Activated CD8-positive, alpha-beta memory T cell treated with anti-CD3 and anti-CD28 coated beads, Interleukin-2, amount 50 U/mL, for 48 hours (primary cell): ENCODE data around the gene RAD23A.
"Not testable (repeated sequence)": the region's sequence is repeated elsewhere in the genome, so short reads cannot be mapped to it uniquely, and the experiment has no call there.

Source experiments
- DNase-seq: peaks from one replicate; pipeline ENCODE4 v3.0.0-alpha.2; 2020

The RAD23A gene

DNA sequence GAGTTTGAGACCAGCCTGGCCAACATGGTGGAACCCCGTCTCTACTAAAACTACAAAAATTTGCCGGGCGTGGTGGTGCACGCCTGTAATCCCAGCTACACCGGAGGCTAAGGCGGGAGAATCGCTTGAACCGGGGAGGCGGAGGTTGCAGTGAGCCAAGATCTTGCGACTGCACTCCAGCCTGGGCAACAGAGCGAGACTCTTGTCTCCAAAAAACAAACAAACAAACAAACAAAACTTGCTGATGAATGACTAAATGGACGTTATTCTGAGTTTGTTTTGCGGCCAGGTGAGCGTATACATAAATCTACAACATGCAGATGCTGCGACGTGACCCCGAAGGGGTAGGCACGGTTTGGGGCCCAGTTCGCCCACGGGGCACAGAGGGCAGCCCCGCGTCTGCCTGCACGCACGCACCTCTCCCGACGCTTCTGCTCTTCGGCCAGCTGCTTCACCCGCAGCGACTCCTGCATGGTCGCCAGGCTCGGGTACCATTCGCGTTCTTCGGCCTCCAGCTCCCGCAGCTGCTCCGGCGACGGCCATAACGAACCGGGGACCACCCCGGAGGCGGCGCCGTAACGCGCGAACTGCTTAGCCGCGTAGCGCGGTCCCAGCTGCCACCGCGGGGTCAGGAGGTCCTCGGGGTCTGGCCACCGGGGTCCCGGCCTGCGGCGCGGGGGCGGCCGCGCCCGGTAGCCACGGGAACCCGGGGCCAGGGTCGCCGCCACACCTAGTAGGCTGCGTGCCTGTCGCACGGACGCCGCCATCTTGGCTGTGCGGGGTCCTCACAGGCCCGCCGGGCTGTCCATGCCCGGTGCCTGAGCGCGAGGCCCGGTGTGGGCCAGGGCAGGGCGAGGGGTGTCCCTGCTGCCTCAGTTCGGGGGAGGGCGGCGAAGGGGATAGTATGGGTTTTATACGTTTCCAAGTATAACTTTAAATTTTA, 11.1 kb downstream of the RAD23A start, which contains the start of gene GADD45GIP1:
Gene GADD45GIP1, minus strand, starts transcription at position 778 of the 943 bp plus-strand sequence. Its CDS starts 11 bp downstream, at position 767.
- DNase-seq: peak; percentile 92

DNA sequence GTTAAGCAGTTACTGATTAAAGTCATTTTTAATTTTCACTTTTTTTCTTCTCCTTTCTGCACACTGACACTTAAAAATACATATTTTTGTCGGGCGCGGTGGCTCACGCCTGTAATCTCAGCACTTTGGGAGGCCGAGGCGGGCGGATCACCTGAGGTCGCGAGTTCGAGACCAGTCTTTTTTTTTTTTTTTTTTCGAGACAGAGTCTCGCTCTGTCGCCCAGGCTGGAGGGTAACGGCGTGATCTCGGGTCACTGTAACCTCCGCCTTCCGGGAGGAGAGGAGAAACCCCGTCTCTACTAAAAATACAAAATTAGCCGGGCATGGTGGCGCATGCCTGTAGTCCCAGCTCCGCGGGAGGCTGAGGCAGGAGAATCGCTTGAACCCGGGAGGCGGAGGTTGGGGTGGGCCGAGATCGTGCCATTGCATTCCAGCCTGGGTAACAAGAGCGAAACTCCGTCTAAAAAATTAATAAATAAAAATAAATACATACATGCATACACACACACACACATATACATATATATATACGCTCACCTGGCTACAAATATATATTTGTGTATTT, 11.8 kb downstream of the RAD23A start:
- not testable (repeated sequence) for DNase-seq

DNA sequence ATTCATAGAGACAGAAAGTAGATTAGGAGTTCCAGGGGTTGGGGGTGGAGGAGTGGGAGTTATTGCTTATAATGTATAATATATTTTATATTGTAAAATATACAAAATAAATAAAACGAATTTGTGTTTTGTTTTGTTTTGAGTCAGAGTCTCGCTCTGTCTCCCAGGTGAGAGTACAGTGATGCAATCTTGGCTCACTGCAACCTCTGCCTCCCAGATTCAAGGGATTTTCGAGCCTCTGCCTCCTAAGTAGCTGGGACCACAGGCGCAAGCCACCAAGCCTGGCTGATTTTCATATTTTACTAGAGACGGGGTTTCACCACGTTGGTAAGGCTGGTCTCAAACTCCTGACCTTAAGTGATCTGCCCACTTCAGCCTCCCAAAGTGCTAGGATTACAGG, 13.8 kb downstream of the RAD23A start:
- DNase-seq: no peak

DNA sequence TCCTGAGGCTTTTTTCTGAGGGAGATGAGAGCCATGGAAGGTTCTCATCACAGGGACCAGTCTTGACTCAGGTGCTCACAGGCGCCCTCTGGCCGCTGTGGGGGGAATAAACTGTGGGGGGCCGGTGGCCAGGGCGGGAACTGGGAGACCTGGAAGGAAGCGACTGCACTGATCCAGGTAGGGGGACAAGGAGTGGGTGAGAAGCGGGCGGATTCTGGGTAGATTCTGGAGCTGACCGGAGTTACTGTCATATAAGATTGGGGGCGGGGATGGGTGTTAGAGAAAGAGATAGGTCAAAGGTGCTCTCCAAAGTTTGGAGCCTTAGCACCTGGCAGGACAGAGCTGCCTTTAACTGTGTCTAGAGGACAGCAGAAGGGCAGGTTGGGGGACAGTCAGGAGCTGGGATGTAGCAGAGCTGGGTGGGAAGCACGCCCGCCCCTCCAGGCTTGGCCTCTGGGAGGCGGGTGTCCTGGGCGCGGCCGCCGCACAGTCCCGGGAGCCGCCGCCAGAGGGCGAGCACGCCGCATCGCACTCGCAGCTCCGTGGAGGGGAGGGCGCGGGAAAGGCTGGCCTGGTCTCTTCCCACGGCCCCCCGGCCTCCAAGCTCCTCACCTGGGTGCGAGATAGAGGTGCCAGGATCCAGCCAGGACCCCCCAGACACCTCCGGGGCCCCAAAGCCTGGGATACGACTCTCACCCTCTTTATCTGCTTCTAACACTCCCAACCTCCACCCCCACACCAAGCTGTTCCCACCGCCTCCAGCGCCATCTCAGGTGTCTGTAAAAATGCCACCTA, 19.6 kb downstream of the RAD23A start:
- DNase-seq: peak; percentile 96

DNA sequence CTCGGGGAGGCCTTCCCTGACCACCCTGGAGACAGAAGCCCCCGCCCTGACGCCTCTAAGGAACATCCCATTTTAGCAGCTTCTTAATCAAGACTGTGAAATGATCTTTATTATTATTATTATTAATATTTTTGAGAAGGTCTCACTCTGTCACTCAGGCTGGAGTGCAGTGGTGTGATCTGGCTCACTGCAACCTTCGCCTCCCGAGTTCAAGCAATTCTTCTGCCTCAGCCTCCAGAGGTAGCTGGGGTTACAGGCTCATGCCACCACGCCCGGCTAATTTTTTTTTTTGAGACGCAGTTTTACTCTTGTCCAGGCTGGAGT, 20.1 kb downstream of the RAD23A start:
- no peak for DNase-seq

DNA sequence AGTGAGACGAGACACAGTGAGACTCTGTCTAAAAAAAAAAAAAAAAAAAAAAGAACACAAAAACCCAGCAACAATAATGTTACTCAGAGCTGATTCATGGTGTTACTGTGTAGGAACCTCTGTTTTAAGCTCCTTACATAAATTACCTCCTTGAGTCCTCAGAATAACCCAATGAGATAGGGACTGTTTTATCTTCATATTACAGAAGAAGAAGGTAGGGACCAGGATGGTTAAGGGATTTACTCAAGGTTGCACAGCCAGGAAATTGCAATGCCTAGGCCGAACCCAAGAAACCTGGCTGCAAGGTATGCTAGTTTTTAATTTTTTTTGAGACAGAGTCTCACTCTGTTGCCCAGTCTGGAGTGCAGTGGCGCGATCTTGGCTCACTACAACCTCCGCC, 22.2 kb downstream of the RAD23A start:
- no peak for DNase-seq

DNA sequence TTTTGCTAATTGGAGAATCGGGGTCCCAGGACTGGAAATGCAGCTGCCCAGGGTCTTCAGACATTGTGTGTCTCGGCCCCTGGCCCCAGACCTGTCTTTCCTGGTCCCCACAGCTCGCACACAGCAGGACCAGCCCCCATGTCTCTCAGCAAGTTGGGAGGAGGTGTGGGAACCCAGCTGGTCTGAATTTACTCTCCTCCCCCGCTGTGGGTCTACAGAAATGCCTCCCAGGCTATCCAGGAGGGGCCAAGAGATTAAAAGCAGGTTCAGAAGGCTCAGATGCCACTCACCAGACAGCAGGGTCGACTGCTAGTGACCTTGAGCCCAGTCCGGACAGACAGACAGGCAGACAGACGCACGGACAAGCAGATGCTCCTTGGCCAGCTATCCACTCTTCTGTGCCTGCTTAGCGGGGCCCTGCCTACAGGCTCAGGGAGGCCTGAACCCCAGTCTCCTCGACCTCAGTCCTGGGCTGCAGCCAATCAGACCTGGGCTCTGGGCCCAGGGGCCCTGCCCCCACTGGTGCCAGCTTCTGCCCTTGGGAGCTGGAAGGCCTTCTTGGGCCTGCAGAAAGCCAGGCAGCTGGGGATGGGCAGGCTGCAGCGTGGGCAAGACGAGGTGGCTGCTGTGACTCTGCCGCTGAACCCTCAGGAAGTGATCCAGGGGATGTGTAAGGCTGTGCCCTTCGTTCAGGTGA, 23.8 kb downstream of the RAD23A start, which contains the start of gene DAND5:
Gene DAND5, plus strand, starts transcription at position 285 of the 697 bp plus-strand sequence. Its CDS starts 85 bp downstream, at position 370.
- no peak for DNase-seq

DNA sequence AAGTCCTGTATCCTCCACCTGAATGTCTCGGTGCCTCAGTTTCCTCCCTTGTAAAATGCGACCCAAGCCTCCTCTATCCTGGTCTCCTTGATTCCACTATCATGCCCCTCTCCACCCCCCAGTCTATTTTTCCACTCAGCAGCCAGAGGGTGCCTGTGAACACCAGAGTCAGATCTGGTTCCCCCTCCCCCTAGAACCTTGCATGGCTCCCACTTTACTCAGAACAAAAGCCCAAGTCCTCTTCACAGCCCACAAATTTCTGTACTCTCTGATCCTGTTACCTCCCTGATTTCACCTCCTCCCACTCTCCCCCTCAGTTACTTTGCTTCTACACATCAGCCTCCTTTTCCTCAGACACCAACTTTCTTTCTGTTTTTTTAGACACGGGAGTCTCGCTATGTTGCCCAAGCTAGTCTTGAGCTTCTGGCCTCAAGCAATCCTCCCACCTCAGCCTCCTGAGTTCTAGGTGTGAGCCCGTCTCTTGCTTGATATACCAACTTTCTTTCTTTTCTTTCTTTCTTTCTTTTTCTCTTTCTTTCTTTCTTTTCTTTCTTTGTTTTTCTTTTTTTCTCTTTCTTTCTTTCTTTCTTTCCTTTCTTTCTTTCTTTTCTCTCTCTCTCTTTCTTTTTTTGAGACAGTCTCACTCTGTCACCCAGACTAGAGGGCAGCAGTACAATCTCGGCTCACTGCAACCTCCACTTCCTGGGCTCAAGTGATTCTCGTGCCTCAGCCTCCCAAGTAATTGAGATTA, 24.6 kb downstream of the RAD23A start:
- DNase-seq: no peak

DNA sequence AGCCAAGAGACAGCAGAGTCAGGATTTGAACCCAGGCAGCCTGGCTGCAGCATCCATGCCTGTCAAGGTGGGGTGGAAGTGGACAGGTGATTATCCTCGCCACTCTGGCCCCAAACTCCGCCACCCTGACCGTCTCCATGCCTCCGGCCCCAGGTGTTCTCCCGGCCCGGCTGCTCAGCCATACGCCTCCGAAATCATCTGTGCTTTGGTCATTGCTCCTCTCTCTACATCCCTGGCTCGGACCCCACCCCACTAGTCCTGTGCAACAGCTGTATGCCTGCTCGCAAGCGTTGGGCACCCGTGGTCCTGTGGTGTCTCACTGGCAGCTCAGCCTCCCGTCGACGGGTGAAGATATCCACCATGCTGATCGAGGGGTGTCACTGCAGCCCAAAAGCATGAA, 27.6 kb downstream of the RAD23A start:
- no peak for DNase-seq

DNA sequence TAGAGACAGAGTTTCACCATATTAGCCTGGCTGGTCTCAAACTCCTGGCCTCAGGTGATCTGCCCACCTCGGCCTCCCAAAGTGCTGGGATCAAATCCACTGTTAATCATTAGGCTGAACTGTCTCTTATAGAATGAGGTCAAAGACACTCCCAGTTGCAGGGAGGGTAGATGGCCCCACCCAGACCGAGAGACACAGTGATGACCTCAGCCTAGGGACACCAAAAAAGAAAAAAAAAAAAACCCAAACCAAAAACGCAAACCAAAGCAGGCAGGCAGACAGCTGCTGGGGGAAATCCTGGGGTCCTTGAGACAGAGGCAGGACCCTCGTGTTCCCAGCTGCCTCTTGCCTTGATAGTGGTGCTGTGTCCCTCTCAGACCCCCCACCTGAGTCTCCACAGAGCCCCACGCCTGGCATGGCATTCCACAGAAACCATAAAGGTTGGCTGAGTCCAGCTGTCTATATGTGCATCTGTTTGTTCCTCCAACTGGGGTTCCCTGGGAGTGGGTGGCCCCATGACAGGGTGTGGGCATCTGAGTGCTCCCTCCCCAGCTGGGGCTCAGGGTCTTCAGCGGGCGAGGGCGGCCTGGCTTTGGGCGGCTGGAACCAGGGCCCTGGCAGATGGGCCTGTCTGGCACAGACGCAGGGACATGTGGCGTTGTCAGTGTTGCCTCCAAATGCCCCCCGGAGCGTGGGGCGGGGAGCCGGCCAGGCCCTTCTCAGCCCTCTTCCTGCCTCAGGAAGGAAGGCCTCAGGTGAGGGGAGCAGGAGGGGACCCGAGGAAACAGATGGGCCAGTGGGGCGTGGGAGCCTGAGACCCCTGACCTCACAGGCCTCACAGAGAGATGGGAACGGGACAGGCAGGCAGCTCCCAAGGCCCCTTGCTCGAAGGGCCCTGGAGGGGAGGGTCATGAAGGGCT, 28.9 kb downstream of the RAD23A start:
- no peak for DNase-seq

DNA sequence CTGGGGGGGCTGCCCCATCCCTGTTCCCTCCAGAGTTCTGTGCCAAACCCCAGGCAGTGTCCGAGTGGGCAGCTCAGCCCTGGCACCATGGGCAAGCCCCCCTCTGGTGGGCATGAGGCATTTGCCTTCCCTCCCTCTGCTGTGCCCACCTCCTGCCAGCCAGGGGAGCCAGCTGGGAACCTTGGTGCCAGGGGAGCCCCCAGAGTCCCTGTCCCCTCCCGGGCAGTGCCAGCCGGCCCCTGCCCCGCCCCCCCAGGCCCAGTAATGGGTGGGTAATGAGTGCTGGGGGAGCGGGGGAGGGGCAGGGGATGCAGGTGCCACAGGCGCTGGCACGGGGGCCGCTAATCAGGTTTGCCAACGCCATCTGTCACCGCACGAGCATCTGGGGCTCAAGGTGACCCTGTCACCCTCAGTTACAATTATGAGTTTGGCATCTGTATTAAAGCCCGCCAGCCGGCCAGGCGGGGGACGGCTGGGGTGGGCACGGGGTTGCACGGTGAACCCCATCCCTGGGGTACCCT, 29.6 kb downstream of the RAD23A start:
- no peak for DNase-seq

DNA sequence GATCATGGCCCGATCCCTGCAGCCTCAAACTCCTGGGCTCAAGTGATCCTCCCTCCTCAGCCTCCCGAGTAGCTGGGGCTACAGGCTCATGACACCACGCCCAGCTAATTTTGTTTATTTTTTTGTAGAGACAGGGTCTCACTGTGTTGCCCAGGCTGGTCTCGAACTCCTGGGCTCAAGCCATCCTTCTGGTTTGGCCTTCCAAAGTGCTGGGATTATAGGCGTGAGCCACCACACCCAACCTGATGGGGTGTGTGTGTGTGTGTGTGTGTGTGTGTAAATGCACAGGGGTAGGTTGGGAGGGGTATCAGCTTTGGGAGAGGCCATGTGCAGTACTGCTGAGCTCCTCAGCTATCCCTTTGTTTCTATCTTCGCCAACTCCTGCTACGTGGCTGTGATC, 30.4 kb downstream of the RAD23A start:
- DNase-seq: not testable (repeated sequence)

DNA sequence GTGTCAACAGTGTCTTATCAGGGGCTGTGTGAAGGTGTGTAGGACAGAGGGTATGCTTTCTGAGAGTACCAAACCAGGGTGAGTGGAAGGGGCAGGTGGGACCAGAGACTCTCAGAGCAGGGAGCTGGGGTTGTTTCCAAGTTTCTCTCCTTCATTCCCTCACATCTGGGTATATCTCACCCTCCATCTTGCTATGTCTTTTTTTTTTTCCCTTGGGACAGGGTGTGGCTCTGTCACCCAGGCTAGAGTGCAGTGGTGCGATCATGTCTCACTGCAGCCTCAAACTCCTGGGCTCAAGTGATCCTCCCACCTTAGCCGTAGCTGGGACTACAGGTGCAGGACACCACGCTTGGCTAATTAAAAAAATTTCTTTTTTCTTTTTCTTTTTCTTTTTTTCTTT, 34.3 kb downstream of the RAD23A start:
- DNase-seq: no peak

DNA sequence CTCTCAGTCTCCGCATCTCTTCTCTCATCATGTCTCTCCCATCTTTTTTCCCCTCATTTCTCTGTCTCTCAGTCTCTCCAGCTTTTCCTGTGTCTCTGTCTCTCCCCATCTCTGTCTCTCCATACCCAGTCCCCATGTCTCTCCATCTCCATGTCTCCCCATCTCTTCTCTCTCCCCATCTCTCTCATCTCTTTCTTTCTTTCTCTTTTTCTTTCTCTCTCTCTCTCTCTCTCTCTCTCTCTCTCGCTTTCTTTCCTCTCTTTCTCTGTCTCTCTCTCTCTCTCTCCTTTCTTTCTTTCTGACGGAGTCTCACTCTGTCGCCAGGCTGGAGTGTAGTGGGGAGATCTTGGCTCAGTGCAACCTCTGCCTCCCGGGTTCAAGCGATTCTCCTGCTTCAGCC, 37.0 kb downstream of the RAD23A start:
- DNase-seq: no peak

DNA sequence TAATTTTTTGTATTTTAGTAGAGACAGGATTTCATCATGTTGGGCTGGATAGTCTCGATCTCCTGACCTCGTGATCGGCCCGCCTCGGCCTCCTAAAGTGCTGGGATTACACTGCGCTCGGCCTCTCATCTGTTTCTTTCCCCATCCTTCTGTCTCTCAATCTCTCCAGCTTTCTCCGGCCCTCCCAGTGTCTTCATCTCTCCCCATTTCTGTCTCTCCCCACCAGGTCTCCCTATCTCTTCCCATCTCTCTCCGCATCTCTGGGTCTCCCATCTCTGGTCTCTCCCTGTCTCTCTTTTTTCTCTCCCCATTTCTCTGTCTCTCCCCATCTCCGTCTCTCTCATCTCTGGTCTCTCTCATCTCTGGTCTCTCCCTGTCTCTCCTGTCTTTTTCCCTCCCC, 37.4 kb downstream of the RAD23A start:
- DNase-seq: no peak

DNA sequence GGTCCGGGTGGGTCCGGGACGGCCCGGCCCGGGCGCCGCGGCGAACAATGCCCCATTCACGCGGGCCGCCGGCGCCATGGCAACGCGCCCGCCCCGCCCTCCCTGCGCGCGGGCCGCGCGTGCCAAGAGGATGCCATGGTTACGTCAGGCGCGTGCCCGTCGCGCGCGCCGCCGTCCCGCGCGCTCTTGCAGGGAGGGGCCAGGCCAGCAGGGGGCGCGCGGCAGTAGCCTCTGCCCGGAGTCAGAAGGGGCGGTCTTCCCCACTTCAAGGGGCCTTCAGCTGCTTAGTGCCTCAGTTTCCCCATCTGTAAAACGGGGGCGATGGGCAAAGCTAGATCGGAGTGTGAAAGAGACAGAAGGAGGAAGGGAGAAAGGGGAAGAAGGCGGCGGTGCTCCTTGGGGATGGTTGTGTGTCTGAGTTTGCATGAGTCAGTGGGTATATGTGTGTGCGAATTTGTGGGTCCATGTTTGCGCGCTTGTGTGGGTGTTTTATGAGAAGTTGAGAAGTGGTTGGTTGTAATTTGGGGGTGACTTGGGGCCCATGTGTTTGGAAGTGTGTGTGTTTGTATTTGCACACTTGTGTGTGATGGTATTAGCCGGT, 38.0 kb downstream of the RAD23A start:
- peak; percentile 97 for DNase-seq

DNA sequence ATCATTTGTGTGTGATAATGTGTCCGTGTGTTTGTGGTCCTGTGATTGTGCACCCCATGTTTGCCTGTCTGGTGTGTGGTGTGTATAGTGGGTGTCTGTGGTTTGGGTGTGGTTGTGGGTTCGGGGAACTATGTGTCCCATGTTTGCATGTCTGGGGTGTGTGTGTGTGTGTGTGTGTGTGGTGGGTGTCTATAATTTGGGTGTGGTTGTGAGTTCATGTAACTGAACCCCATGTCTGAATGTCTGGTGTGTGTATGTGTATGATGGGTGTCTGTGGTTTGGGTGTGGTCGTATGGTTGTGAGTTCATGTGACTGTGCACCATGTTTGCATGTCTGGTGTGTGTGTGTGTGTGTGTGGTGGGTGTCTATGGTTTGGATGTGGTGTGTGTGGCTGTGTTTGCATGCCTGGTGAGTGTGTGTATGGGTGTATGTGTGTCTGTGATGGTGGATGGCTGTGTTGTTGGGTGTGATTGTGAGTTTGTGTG, 38.5 kb downstream of the RAD23A start:
- no peak for DNase-seq

DNA sequence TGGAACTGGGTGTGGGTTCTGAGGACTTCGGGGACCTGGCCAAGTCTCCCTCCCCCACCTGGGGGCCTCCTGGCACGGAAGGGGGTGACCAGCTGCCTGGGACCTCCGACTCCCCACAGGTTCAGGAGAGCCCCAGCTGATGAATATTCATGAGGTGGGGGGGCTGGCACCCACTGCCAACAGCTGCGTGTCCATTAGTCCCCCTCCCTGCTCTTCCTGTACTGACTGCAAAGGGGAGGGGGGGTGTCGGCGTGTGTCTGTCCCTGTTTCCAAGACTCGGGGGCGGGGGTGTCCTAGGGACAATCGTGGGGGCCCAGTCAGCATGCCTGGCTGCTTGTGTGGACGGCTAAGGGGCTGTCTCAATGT, 39.0 kb downstream of the RAD23A start:
- no peak for DNase-seq

DNA sequence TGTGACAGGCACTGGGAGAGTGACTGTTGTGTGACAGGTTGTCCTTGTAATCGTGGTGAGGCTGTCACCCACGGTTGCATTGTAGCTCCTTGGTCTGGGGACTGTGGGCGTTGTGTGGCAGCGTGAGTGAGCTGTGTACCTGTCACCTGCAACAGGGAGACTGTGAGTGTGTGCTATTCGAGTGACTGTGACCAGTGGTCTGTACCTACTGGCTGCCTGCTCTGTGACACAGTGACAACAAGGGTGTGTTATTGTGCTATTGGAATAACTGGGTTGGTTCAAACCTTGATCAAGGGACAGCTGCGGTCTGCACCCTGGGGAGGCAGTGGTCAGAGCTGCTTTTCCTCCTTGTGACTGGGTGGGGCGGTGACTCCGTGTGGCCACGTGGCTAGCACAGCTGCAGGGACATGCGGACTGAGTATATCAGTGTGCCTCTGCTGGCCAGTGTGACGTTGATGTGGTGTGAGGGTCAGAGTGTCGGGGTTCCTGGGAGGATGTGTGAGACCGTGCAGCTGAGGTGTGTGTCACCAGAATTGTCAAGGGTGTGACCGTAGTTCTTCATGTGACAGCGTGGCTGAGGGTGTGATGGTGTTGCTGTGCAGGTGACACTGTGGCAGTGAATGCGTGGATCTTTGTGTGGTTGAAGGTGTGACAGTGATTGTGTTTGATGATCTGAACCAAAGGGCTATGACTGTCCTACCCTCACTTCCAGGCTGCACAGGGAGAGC, 39.6 kb downstream of the RAD23A start:
- no peak for DNase-seq

DNA sequence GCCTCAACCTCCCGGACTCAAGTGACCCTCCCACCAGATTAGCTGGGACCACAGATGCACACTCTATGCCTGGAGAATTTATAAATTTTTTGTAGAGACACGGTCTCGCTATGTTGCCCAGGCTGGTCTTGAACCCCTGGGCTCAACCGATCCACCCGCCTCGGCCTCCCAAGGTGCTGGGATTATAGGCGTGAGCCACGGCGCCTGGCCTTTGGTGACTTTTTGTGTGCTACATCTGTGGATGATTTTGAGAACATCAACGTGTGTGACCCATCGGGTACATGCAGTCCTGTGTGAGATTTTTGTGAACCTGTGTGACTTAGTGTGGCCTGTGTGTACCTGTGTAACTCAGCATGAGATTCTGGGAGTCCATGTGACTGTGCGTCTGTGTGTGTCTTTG, 41.1 kb downstream of the RAD23A start:
- no peak for DNase-seq
